Left lung (tissue), 10 donors: ENCODE measurements around the gene RFX2. TPM values are rescaled to one million over a fixed set of nuclear protein-coding genes. Genes with fewer than 3 reads are reported as not detected.
A peak's percentile ranks its signal among the peaks of the same experiment; 100 is the strongest.

Source experiments
- ATAC-seq: fragments of 200-7000 bp; cut with Tn5 transposase; one replicate; pipeline ENCODE4 v1.9.1; 2020; ENCODE audit warnings: moderate library complexity
- DNase-seq, 4 donors: peaks; one replicate each; pipeline ENCODE4 v3.0.0-alpha.2; 2013 to 2020
- H3K27ac ChIP-seq, 2 donors: fragments of 200-600 bp; sonication (generic) in 1 of 2; one replicate each; pipeline versions ENCODE4 v1.5.0 to v1.8.0; 2020 to 2021
- H3K27me3 ChIP-seq, 2 donors: fragments of 200-600 bp; sonication (generic) in 1 of 2; one replicate each; pipeline versions ENCODE4 v1.5.0 to v1.8.0; 2020 to 2021
- H3K36me3 ChIP-seq, 2 donors: fragments of 200-600 bp; sonication (generic) in 1 of 2; one replicate each; pipeline versions ENCODE4 v1.5.0 to v1.8.0; 2020 to 2021
- H3K4me1 ChIP-seq, 2 donors: fragments of 200-600 bp; one replicate each; pipeline ENCODE4 v1.8.0; 2021
- H3K4me3 ChIP-seq, 2 donors: fragments of 200-600 bp; sonication (generic) in 1 of 2; one replicate each; pipeline versions ENCODE4 v1.5.0 to v1.8.0; 2020 to 2021; ENCODE audit warnings: mild to moderate bottlenecking in 1 of 2
- H3K9me3 ChIP-seq, 2 donors: fragments of 200-600 bp; sonication (generic) in 1 of 2; one replicate each; pipeline versions ENCODE4 v1.5.0 to v1.8.0; 2020 to 2021
- CTCF ChIP-seq, 2 donors: fragments of 200-600 bp; sonication (generic) in 1 of 2; IDR thresholded peaks; one replicate each; pipeline versions ENCODE4 v1.5.0 to v1.8.0; 2021; ENCODE audit warnings: antibody characterized with exemption in 2 of 2
- intact Hi-C, 2 donors: fragments of 100-400 bp; cut with DNase I; formaldehyde crosslinking; loops; one replicate each; pipeline versions ENCODE4 v1.11.2 to v1.14.2; 2022
- polyA plus RNA-seq, 6 donors: library from polyadenylated mRNA; unstranded; fragments of 120-200 nt; gene quantifications; one replicate each; pipeline ENCODE4 v1.2.1, GENCODE V29; 2013; ENCODE audit not compliant: insufficient read length in 6 of 6
- total RNA-seq, 2 donors: library from RNA; stranded (reverse); fragmentation: NEBNext Ultra II Directional; extraction: Animal tissue kit (Norgen Biotek cat#: 25700); gene quantifications; one replicate each; pipeline ENCODE4 v1.2.1, GENCODE V29; 2021
- donor health status: DM: no; HTN: yes; CAD: no.
- donor health status: DM: no; HTN: no; CAD: no.

Gene RFX2
- total and polyA plus RNA-seq, 8 donors, result 12.7 to 18.8 (median 16.5) TPM

- Histone ChIP-seq H3K4me1 (peaks cover 29 to 66% of the 10 kb centered on the region in 2 donors), H3K27me3 (no peaks in the 10 kb centered on the region), H3K9me3 (no peaks in the 10 kb centered on the region), H3K4me3 (no peak overlapping the region), H3K36me3 (no peaks in the 10 kb centered on the region), H3K27ac (peak overlapping the region in 1 of 2 donors; percentile 96)
- DNase-seq, result no peak
- no peak for ATAC-seq
- intact Hi-C loops, result no loop called here
- TF ChIP-seq CTCF (IDR thresholded peaks at IDR 0.05), result no peak
Measured at GRCh38 chr19:6101991-6102390, 8.3 kb downstream of the RFX2 start.

- H3K27ac ChIP-seq, result peak overlapping the region; percentile 74 to 96
- intact Hi-C loops, result no loop called here
Measured at GRCh38 chr19:6101291-6101825, 8.9 kb downstream of the RFX2 start.

GRCh38 chr19:6100284-6100915 lies 9.9 kb downstream of the RFX2 start:
- Histone ChIP-seq H3K27me3 (no peaks in the 10 kb centered on the region), H3K36me3 (no peaks in the 10 kb centered on the region), H3K27ac (peak overlapping the region; percentile 74 to 96), H3K4me1 (peaks cover 34 to 62% of the 10 kb centered on the region in 2 donors), H3K9me3 (no peaks in the 10 kb centered on the region), H3K4me3 (peak overlapping the region in 1 of 2 donors; percentile 19)
- intact Hi-C loops, result no loop called here
- ATAC-seq (peak; percentile 8), DNase-seq (peak in 2 of 4 donors; percentile 55 to 83)
- TF ChIP-seq CTCF (IDR thresholded peaks at IDR 0.05), result no peak

More at GRCh38 chr19:6101291-6101825, 8.9 kb downstream of the RFX2 start:
- DNase-seq (peak in 2 of 4 donors; percentile 80 to 84), ATAC-seq (no peak)
- no peaks in the 10 kb centered on the region for H3K27me3 ChIP-seq
- peaks cover 29 to 66% of the 10 kb centered on the region in 2 donors for H3K4me1 ChIP-seq
- H3K4me3 ChIP-seq, result no peak overlapping the region
- H3K9me3 ChIP-seq, result no peaks in the 10 kb centered on the region
- TF ChIP-seq CTCF (IDR thresholded peaks at IDR 0.05), result no peak
- no peaks in the 10 kb centered on the region for H3K36me3 ChIP-seq

- ATAC-seq (no peak), DNase-seq (no peak)
- intact Hi-C loops, result no loop called here
- Histone ChIP-seq H3K4me1 (peaks cover 26 to 54% of the 10 kb centered on the region in 2 donors), H3K27ac (peak overlapping the region; percentile 74 to 96), H3K36me3 (no peaks in the 10 kb centered on the region), H3K9me3 (no peaks in the 10 kb centered on the region), H3K4me3 (no peak overlapping the region), H3K27me3 (no peaks in the 10 kb centered on the region)
- no peak for TF ChIP-seq CTCF (IDR thresholded peaks at IDR 0.05)
Measured at GRCh38 chr19:6099599-6099998, 10.7 kb downstream of the RFX2 start.

GRCh38 chr19:6099033-6099432 lies 11.3 kb downstream of the RFX2 start:
- H3K4me1 ChIP-seq, result peaks cover 24 to 48% of the 10 kb centered on the region in 2 donors
- H3K4me3 ChIP-seq, result no peak overlapping the region
- no peak for DNase-seq

More at GRCh38 chr19:6099033-6099432, 11.3 kb downstream of the RFX2 start:
- Histone ChIP-seq H3K27me3 (no peaks in the 10 kb centered on the region), H3K36me3 (no peaks in the 10 kb centered on the region), H3K27ac (peak overlapping the region; percentile 51 to 96), H3K9me3 (no peaks in the 10 kb centered on the region)
- no peak for ATAC-seq
- no peak for TF ChIP-seq CTCF (IDR thresholded peaks at IDR 0.05)
- intact Hi-C loops, result no loop called here
